HG02642 (cell line): ENCODE data around the gene SH3D19.

Experiments used
- ATAC-seq: cut with Tn5 transposase; IDR thresholded peaks from one replicate; pipeline ENCODE4 v1.9.1; 2021; ENCODE audit warnings: mild to moderate bottlenecking; ENCODE audit not compliant: unreplicated experiment, poor library complexity

SH3D19 gene

GRCh38 chr4:151325111-151325948 is at the start of gene SH3D19:
TSS of gene SH3D19 (minus strand) at chr4:151325605. CDS start at chr4:151325352, 253 bp downstream.
- ATAC-seq, result peak; percentile 39

GRCh38 chr4:151362404-151363164 is 37.2 kb upstream of the SH3D19 start:
- ATAC-seq, result peak; percentile 99

GRCh38 chr4:151361966-151362365 is 36.6 kb upstream of the SH3D19 start:
- ATAC-seq, result no peak

- no peak for ATAC-seq
Observed at GRCh38 chr4:151361126-151361525, 35.7 kb upstream of the SH3D19 start.

GRCh38 chr4:151359576-151359975 is 34.2 kb upstream of the SH3D19 start:
- no peak for ATAC-seq

GRCh38 chr4:151358266-151358665 is 32.9 kb upstream of the SH3D19 start:
- no peak for ATAC-seq

GRCh38 chr4:151356510-151356909 is 31.1 kb upstream of the SH3D19 start:
- ATAC-seq, result no peak

- ATAC-seq, result no peak
Observed at GRCh38 chr4:151355155-151355554, 29.8 kb upstream of the SH3D19 start.

GRCh38 chr4:151347490-151348235 is 22.3 kb upstream of the SH3D19 start:
- no peak for ATAC-seq

GRCh38 chr4:151344948-151345347 is 19.5 kb upstream of the SH3D19 start:
- no peak for ATAC-seq

GRCh38 chr4:151340751-151341385 is 15.5 kb upstream of the SH3D19 start:
- no peak for ATAC-seq

GRCh38 chr4:151339467-151339866 is 14.1 kb upstream of the SH3D19 start:
- no peak for ATAC-seq

- ATAC-seq, result no peak
Observed at GRCh38 chr4:151331276-151332042, 6.1 kb upstream of the SH3D19 start.

- ATAC-seq, result no peak
Observed at GRCh38 chr4:151329217-151330007, 4.0 kb upstream of the SH3D19 start.

- ATAC-seq, result no peak
Observed at GRCh38 chr4:151325949-151326246, 493 bp upstream of the SH3D19 start.

- peak; percentile 50 for ATAC-seq
Observed at GRCh38 chr4:151324752-151325110, 674 bp downstream of the SH3D19 start.

- no peak for ATAC-seq
Observed at GRCh38 chr4:151324124-151324751, 1.2 kb downstream of the SH3D19 start.

GRCh38 chr4:151323667-151324066 is 1.7 kb downstream of the SH3D19 start:
- ATAC-seq, result no peak

- ATAC-seq, result no peak
Observed at GRCh38 chr4:151322570-151322969, 2.8 kb downstream of the SH3D19 start.
